Fibroblast of the aortic adventitia (primary cell): ENCODE measurements around the gene TMEM39B. TPM values are rescaled to one million over a fixed set of nuclear protein-coding genes. Genes with fewer than 3 reads are reported as not detected.

ENCODE experiments used
- DNase-seq: peaks from one replicate; pipeline ENCODE4 v3.0.0-alpha.2; 2010; ENCODE audit warnings: low read depth
- H3K4me3 ChIP-seq: 2 replicates; pipeline ENCODE4 v1.5.1; 2011; ENCODE audit warnings: low read depth, mild to moderate bottlenecking, control low read depth, low read length, moderate library complexity
- CTCF ChIP-seq: IDR thresholded peaks from 2 replicates; pipeline ENCODE4 v1.5.1; 2011; ENCODE audit warnings: mild to moderate bottlenecking, low read length, control low read depth, inconsistent platforms; ENCODE audit not compliant: insufficient read depth
- total RNA-seq: library from RNA; depleted of rRNA; stranded (reverse); fragments of >200 nt; gene quantifications from 2 replicates; pipeline ENCODE4 v1.2.3, GENCODE V29; 2012; ENCODE audit warnings: low replicate concordance

The TMEM39B gene
- total RNA-seq, 1 donor: 9.0 TPM

- no peak for TF ChIP-seq CTCF
- no peak for DNase-seq
Measured at GRCh38 chr1:32035119-32035518, 37.6 kb upstream of the TMEM39B start.

GRCh38 chr1:32040711-32041110, 32.0 kb upstream of the TMEM39B start:
- no peak for TF ChIP-seq CTCF
- H3K4me3 ChIP-seq: no peak overlapping the region
- DNase-seq: no peak

More at GRCh38 chr1:32035119-32035518, 37.6 kb upstream of the TMEM39B start:
- H3K4me3 ChIP-seq: no peak overlapping the region

DNA sequence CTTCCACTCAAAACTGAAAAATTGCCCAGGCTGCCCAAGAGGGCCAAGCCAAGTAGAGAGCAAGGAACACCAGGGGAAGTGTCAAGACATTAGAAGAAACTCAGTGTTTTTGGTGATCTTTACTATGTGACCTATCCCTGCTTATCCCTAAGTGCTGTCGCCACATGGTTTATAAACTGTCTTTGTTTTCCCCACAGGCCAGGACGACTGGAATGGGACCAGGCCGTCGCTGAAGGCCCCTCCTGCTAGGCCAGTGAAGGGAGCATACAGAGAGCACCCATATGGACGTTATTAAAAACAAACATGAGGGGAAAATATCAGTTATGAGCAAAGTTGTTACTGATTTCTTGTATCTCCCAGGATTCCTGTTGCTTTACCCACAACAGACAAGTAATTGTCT, 30.4 kb upstream of the TMEM39B start:
- no peak overlapping the region for H3K4me3 ChIP-seq
- TF ChIP-seq CTCF: no peak
- DNase-seq: no peak

DNA sequence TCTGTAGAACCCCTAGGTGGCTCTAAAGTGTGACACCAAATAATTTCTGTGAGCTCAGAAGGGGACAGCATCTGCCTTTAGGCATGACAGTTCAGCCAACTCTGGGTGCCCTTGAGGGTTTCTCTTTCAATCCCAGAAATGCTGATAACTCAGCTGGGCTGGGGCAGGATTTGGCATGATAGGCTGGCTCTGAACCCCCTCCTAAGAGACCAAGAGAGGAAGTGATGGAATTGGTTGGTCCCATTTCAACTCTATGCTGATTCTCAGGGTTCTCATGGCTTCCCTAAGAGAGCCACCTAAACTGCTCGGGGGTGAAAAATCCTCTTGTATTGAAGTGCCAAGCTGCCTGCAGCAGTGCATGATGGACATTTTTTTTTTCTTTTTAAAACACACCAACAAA, 28.5 kb upstream of the TMEM39B start:
- H3K4me3 ChIP-seq: no peak overlapping the region
- DNase-seq: no peak
- no peak for TF ChIP-seq CTCF

- TF ChIP-seq CTCF: no peak
- H3K4me3 ChIP-seq: no peak overlapping the region
- DNase-seq: no peak
Measured at GRCh38 chr1:32045772-32046171, 27.0 kb upstream of the TMEM39B start.

- TF ChIP-seq CTCF: no peak
- peak; percentile 50 for DNase-seq
- no peak overlapping the region for H3K4me3 ChIP-seq
Measured at GRCh38 chr1:32047701-32048100, 25.0 kb upstream of the TMEM39B start.

DNA sequence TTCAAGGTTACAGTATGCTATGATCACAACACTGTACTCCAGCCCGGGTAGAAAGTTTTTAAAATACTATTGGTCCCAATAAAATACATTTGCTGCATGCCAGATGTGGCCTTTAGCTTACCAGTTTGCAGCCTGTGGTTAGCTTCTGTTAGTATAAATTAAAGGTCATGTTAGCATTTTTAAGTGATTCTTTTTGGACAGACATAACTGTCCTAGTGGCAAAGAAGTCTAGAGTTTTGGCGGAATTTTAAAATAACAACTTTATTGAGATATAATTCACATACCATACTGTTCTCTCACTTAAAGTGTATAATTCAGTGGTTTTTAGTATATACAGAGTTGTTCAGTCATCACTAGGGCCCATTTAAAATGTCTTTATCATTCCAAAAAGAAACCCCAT, 24.3 kb upstream of the TMEM39B start:
- no peak for TF ChIP-seq CTCF
- no peak for DNase-seq
- H3K4me3 ChIP-seq: no peak overlapping the region
